ENCODE data around the gene GNPAT. TPM values are rescaled to one million over a fixed set of nuclear protein-coding genes. Genes with fewer than 3 reads are reported as not detected.

GNPAT gene
- total and polyA plus RNA-seq, 2 of the 8 experiments (the other 6 are each of a cell fraction or from before 2014, with no cell fraction given) = 22.9 to 47.4 TPM

- H2BK120ac ChIP-seq (replicated peaks; ENCODE audit: low read depth, low read length) = no peak overlapping the region
- H3K36me3 ChIP-seq (ENCODE audit: control insufficient read depth in 2 of 4, insufficient read depth in 4 of 4, low read length in 3 of 4) = peaks cover 0 to 5% (median 3%) of the 10 kb centered on the region in 4 experiments; a peak in 3 of 8 replicates
- H2BK15ac ChIP-seq (ENCODE audit: low read length) = no peak overlapping the region
- no peak overlapping the region for H2BK12ac ChIP-seq (ENCODE audit: low read depth, low read length)
- no peak overlapping the region for H3K4me3 ChIP-seq (ENCODE audit: extremely low read depth in 1 of 4, insufficient read depth in 2 of 4, low read depth in 3 of 4, low read length in 4 of 4)
- no peak overlapping the region for H3K14ac ChIP-seq (ENCODE audit: insufficient read length)
- no peak overlapping the region for H3K4ac ChIP-seq (replicated peaks; ENCODE audit: insufficient read length, low read depth, low read length)
- H4K8ac ChIP-seq (ENCODE audit: extremely low read depth, insufficient read depth, low read length) = no peak overlapping the region
- no peak overlapping the region for H2BK5ac ChIP-seq (ENCODE audit: low read depth, low read length)
- no peak overlapping the region for H3K27ac ChIP-seq (ENCODE audit: low read depth, low read length)
- DNase-seq (ENCODE audit: low read depth in 1 of 2, low spot score in 2 of 2) (no peak), FAIRE-seq (no peak)
- H3K79me1 ChIP-seq (ENCODE audit: low read depth, low read length) = no peaks in the 10 kb centered on the region
- H4K5ac ChIP-seq (ENCODE audit: insufficient read length, low read depth, low read length) = no peak overlapping the region
- H2BK20ac ChIP-seq (ENCODE audit: low read length) = no peak overlapping the region
- no peak overlapping the region for H3K18ac ChIP-seq (ENCODE audit: extremely low read depth, low read length)
- H3K4me2 ChIP-seq (ENCODE audit: insufficient read depth in 1 of 2, low read depth in 2 of 2, low read length in 2 of 2) = no peak overlapping the region
- no peak overlapping the region for H4K91ac ChIP-seq (replicated peaks; ENCODE audit: insufficient read length, low read length)
- H3K9me3 ChIP-seq (ENCODE audit: insufficient read depth in 2 of 2, low read depth in 1 of 2, low read length in 1 of 2) = no peaks in the 10 kb centered on the region
- 88% methylated on average over 14 of the region's 14 CpGs; no CpG with 5 or more reads in 1 of the 2 experiments for WGBS, 2 experiments (ENCODE audit: extremely low coverage in 1 of 2, insufficient coverage in 1 of 2, insufficient read length in 1 of 2, insufficient replicate concordance in 2 of 2, low coverage in 1 of 2, low lambda C conversion rate in 2 of 2, missing lambda C conversion rate in 1 of 2)
- H2AK5ac ChIP-seq (ENCODE audit: low read depth, low read length) = no peak overlapping the region
- ChIA-PET CTCF (ENCODE audit: partially characterized antibody) (no interaction called here), POLR2A (ENCODE audit: partially characterized antibody) (interaction anchor here (1.1 kb wide), 1 partner anchor 9 kb away, joined by 4 read pairs; no protein-coding TSS in a partner anchor)
- peaks cover 0 to 3% of the 10 kb centered on the region in 2 experiments for H4K20me1 ChIP-seq (replicated peaks in 1 of 2; ENCODE audit: control insufficient read depth in 1 of 2, insufficient read depth in 2 of 2, low read length in 2 of 2)
- H3K23me2 ChIP-seq (ENCODE audit: low read depth, low read length) = no peaks in the 10 kb centered on the region
- H3K4me1 ChIP-seq (replicated peaks in 1 of 4; ENCODE audit: control insufficient read depth in 3 of 4, insufficient read depth in 4 of 4, low read length in 3 of 4) = no peaks in the 10 kb centered on the region
- no peaks in the 10 kb centered on the region for H3K27me3 ChIP-seq (replicated peaks in 1 of 4; ENCODE audit: control insufficient read depth in 3 of 4, extremely low read depth in 1 of 4, insufficient read depth in 3 of 4, low read length in 3 of 4)
- H3K56ac ChIP-seq (replicated peaks; ENCODE audit: insufficient read length, low read depth, low read length) = no peak overlapping the region
- no peaks in the 10 kb centered on the region for H3K79me2 ChIP-seq (ENCODE audit: control insufficient read depth in 1 of 2, insufficient read depth in 2 of 2, low read length in 2 of 2)
- no peak overlapping the region for H3K9ac ChIP-seq (replicated peaks in 1 of 4; ENCODE audit: extremely low read depth in 1 of 4, low read depth in 3 of 4, low read length in 3 of 4)
- H2AFZ ChIP-seq (ENCODE audit: low read length) = no peak overlapping the region
- no peak overlapping the region for H3K23ac ChIP-seq (ENCODE audit: insufficient read length)
- TF ChIP-seq GABPA (IDR thresholded peaks at IDR 0.05; ENCODE audit: borderline replicate concordance, insufficient read depth, low read length) (no peak), RBBP5 (IDR thresholded peaks at IDR 0.05; ENCODE audit: borderline replicate concordance, low read depth, low read length) (no peak), KDM4A (IDR thresholded peaks at IDR 0.05; ENCODE audit: low read depth, low read length, severe bottlenecking) (no peak)
These were observed 7.9 kb upstream of the GNPAT start for GRCh38 chr1:231232870-231233734.
